ENCODE results near the gene DAD1. TPM values are rescaled to one million over a fixed set of nuclear protein-coding genes. Genes with fewer than 3 reads are reported as not detected.
A peak's percentile ranks its signal among the peaks of the same experiment; 100 is the strongest.

Gene DAD1
- total RNA-seq, 2 experiments from 2014 or later: 117 to 154 TPM

- TF ChIP-seq CTCF (conservative IDR thresholded peaks at IDR 0.05; ENCODE audit: low read length) (no peak), EZH2phosphoT487 (IDR thresholded peaks at IDR 0.05; ENCODE audit: borderline replicate concordance, low read depth, low read length) (no peak)
- Histone ChIP-seq H4K20me1 (ENCODE audit: insufficient read depth, low read length) (no peaks in the 10 kb centered on the region), H3K27ac (ENCODE audit: low read depth, low read length, poor library complexity, severe bottlenecking) (no peak overlapping the region), H3K36me3 (ENCODE audit: insufficient read depth, low read length) (peaks cover under 1% of the 10 kb centered on the region; the same call in 1 of the 2 replicates), H3K9me3 (ENCODE audit: low read length) (no peaks in the 10 kb centered on the region), H2AFZ (ENCODE audit: low read length) (peak overlapping the region; percentile 98), H3K4me1 (ENCODE audit: insufficient read depth, low read length, poor library complexity, severe bottlenecking) (peaks cover 45% of the 10 kb centered on the region), H3K79me2 (ENCODE audit: insufficient read depth, low read depth, low read length) (no peaks in the 10 kb centered on the region), H3K4me2 (ENCODE audit: low read length) (peak overlapping the region; percentile 95), H3K4me3 (ENCODE audit: low read depth, low read length, poor library complexity, severe bottlenecking) (no peak overlapping the region), H3K9me2 (ENCODE audit: insufficient read depth, low read length) (no peaks in the 10 kb centered on the region)
- CTCF ChIA-PET (ENCODE audit: unreplicated experiment): no interaction called here
- POLR2A ChIA-PET: interaction anchor here (1.2 to 6.4 kb wide), 2 partner anchors 8 to 35 kb away, joined by 3 to 47 read pairs; partner anchors contain the start of gene DAD1
- intact Hi-C loops (cut with micrococcal nuclease; ENCODE audit: unreplicated experiment): no loop called here
- no TSS peak for BruUV-seq (replicated peaks)
- DNase-seq (ENCODE audit: low spot score): no peak
Observed at GRCh38 chr14:22597265-22597664, 8.2 kb upstream of the DAD1 start.

- Histone ChIP-seq H2AFZ (ENCODE audit: low read length) (no peak overlapping the region; the same call in 1 of the 2 replicates), H3K79me2 (ENCODE audit: insufficient read depth, low read depth, low read length) (no peaks in the 10 kb centered on the region), H4K20me1 (ENCODE audit: insufficient read depth, low read length) (no peaks in the 10 kb centered on the region), H3K4me3 (ENCODE audit: low read depth, low read length, poor library complexity, severe bottlenecking) (no peak overlapping the region), H3K36me3 (ENCODE audit: insufficient read depth, low read length) (no peaks in the 10 kb centered on the region), H3K9me3 (ENCODE audit: low read length) (no peaks in the 10 kb centered on the region), H3K4me2 (ENCODE audit: low read length) (no peak overlapping the region), H3K9me2 (ENCODE audit: insufficient read depth, low read length) (no peaks in the 10 kb centered on the region), H3K4me1 (ENCODE audit: insufficient read depth, low read length, poor library complexity, severe bottlenecking) (peaks cover 42% of the 10 kb centered on the region), H3K27ac (ENCODE audit: low read depth, low read length, poor library complexity, severe bottlenecking) (no peak overlapping the region)
- no peak for DNase-seq (ENCODE audit: low spot score)
- CTCF ChIA-PET (ENCODE audit: unreplicated experiment): interaction anchor here (0.6 to 0.7 kb wide), 2 partner anchors 288 to 461 kb away, joined by 3 read pairs; partner anchors contain the start of gene CDH24
- no TSS peak for BruUV-seq (replicated peaks)
- POLR2A ChIA-PET: interaction anchor here (1.2 kb wide), 1 partner anchor 36 kb away, joined by 3 read pairs; no protein-coding TSS in a partner anchor
- intact Hi-C loops (cut with micrococcal nuclease; ENCODE audit: unreplicated experiment): no loop called here
- TF ChIP-seq EZH2phosphoT487 (IDR thresholded peaks at IDR 0.05; ENCODE audit: borderline replicate concordance, low read depth, low read length) (no peak), CTCF (conservative IDR thresholded peaks at IDR 0.05; ENCODE audit: low read length) (no peak)
Observed at GRCh38 chr14:22596354-22596879, 7.4 kb upstream of the DAD1 start.

- H3K4me1 ChIP-seq (ENCODE audit: insufficient read depth, low read length, poor library complexity, severe bottlenecking): peaks cover 34% of the 10 kb centered on the region
- no peak overlapping the region for H3K4me3 ChIP-seq (ENCODE audit: low read depth, low read length, poor library complexity, severe bottlenecking)
- POLR2A ChIA-PET: interaction anchor here (1.1 kb wide), 1 partner anchor 10 kb away, joined by 3 read pairs; no protein-coding TSS in a partner anchor
- no peaks in the 10 kb centered on the region for H3K36me3 ChIP-seq (ENCODE audit: insufficient read depth, low read length)
- no peaks in the 10 kb centered on the region for H3K79me2 ChIP-seq (ENCODE audit: insufficient read depth, low read depth, low read length)
- H3K4me2 ChIP-seq (ENCODE audit: low read length): no peak overlapping the region
- BruUV-seq (replicated peaks): no TSS peak
- intact Hi-C loops (cut with micrococcal nuclease; ENCODE audit: unreplicated experiment): no loop called here
- peak overlapping the region; percentile 12; the same call in 1 of the 2 replicates for H2AFZ ChIP-seq (ENCODE audit: low read length)
- no peaks in the 10 kb centered on the region for H4K20me1 ChIP-seq (ENCODE audit: insufficient read depth, low read length)
- H3K9me2 ChIP-seq (ENCODE audit: insufficient read depth, low read length): no peaks in the 10 kb centered on the region
- no peaks in the 10 kb centered on the region for H3K9me3 ChIP-seq (ENCODE audit: low read length)
- no peak overlapping the region for H3K27ac ChIP-seq (ENCODE audit: low read depth, low read length, poor library complexity, severe bottlenecking)
- TF ChIP-seq CTCF (conservative IDR thresholded peaks at IDR 0.05; ENCODE audit: low read length) (0 out of 2 replicates have a peak, but pooled peaks have one; percentile 11), EZH2phosphoT487 (IDR thresholded peaks at IDR 0.05; ENCODE audit: borderline replicate concordance, low read depth, low read length) (no peak)
- DNase-seq (ENCODE audit: low spot score): no peak
- CTCF ChIA-PET (ENCODE audit: unreplicated experiment): no interaction called here
Observed at GRCh38 chr14:22594156-22594716, 5.2 kb upstream of the DAD1 start.

Data from OCI-LY7 (cell line).